ENCODE results near the gene CLN6. TPM values are rescaled to one million over a fixed set of nuclear protein-coding genes. Genes with fewer than 3 reads are reported as not detected.

Gene CLN6
- total RNA-seq, 1 experiment from 2014 or later, result 76.7 TPM

GRCh38 chr15:68188647-68189046 lies 40.9 kb downstream of the CLN6 start:
- no peaks in the 10 kb centered on the region for H3K4me1 ChIP-seq
- H3K4me3 ChIP-seq (ENCODE audit: low read depth, low read length), result no peak overlapping the region
- H3K4me1 Mint-ChIP-seq (ENCODE audit: low read depth, unreplicated experiment), result no peaks in the 10 kb centered on the region
- H3K27me3 ChIP-seq (replicated peaks; ENCODE audit: control insufficient read depth, insufficient read depth, low read length), result no peaks in the 10 kb centered on the region
- DNase-seq, result no peak
- H3K36me3 ChIP-seq (ENCODE audit: control insufficient read depth, insufficient read depth, low read length), result peaks cover 4% of the 10 kb centered on the region
- CTCF ChIA-PET, result no interaction called here
- no TSS peak for BruUV-seq (replicated peaks)
- no peaks in the 10 kb centered on the region for H3K9me3 ChIP-seq
- H3K36me3 Mint-ChIP-seq (ENCODE audit: insufficient read depth, unreplicated experiment), result peaks cover 83% of the 10 kb centered on the region
- H3K27ac Mint-ChIP-seq (ENCODE audit: unreplicated experiment), result no peak overlapping the region
- POLR2A ChIA-PET, result no interaction called here
- H3K9me3 Mint-ChIP-seq (ENCODE audit: unreplicated experiment), result no peaks in the 10 kb centered on the region
- H3K27me3 Mint-ChIP-seq (ENCODE audit: insufficient read depth, unreplicated experiment), result no peaks in the 10 kb centered on the region
- H3K4me3 Mint-ChIP-seq (ENCODE audit: unreplicated experiment), result no peak overlapping the region
- no peak for TF ChIP-seq CTCF (IDR thresholded peaks at IDR 0.05; ENCODE audit: insufficient read depth in 1 of 2, low read depth in 1 of 2, low read length in 1 of 2, severe bottlenecking in 1 of 2, unreplicated experiment in 1 of 2)
- intact Hi-C loops (cut with micrococcal nuclease; ENCODE audit: unreplicated experiment), result no loop called here

- H3K4me1 Mint-ChIP-seq (ENCODE audit: low read depth, unreplicated experiment), result no peaks in the 10 kb centered on the region
- H3K4me3 ChIP-seq (ENCODE audit: low read depth, low read length), result no peak overlapping the region
- no peak overlapping the region for H3K4me3 Mint-ChIP-seq (ENCODE audit: unreplicated experiment)
- intact Hi-C loops (cut with micrococcal nuclease; ENCODE audit: unreplicated experiment), result no loop called here
- ChIA-PET POLR2A (no interaction called here), CTCF (no interaction called here)
- no peak for DNase-seq
- no peak overlapping the region for H3K27ac Mint-ChIP-seq (ENCODE audit: unreplicated experiment)
- TF ChIP-seq CTCF (IDR thresholded peaks at IDR 0.05; ENCODE audit: insufficient read depth in 1 of 2, low read depth in 1 of 2, low read length in 1 of 2, severe bottlenecking in 1 of 2, unreplicated experiment in 1 of 2), result no peak
- peaks cover 3% of the 10 kb centered on the region for H3K36me3 ChIP-seq (ENCODE audit: control insufficient read depth, insufficient read depth, low read length)
- H3K9me3 ChIP-seq, result no peaks in the 10 kb centered on the region
- H3K4me1 ChIP-seq, result no peaks in the 10 kb centered on the region
- H3K27me3 ChIP-seq (replicated peaks; ENCODE audit: control insufficient read depth, insufficient read depth, low read length), result no peaks in the 10 kb centered on the region
- no peaks in the 10 kb centered on the region for H3K27me3 Mint-ChIP-seq (ENCODE audit: insufficient read depth, unreplicated experiment)
- peaks cover 83% of the 10 kb centered on the region for H3K36me3 Mint-ChIP-seq (ENCODE audit: insufficient read depth, unreplicated experiment)
- BruUV-seq (replicated peaks), result no TSS peak
- no peaks in the 10 kb centered on the region for H3K9me3 Mint-ChIP-seq (ENCODE audit: unreplicated experiment)
These were observed 42.0 kb downstream of the CLN6 start for GRCh38 chr15:68187559-68187958.

- Mint-ChIP-seq H3K27ac (ENCODE audit: unreplicated experiment) (no peak overlapping the region), H3K9me3 (ENCODE audit: unreplicated experiment) (no peaks in the 10 kb centered on the region), H3K4me1 (ENCODE audit: low read depth, unreplicated experiment) (no peaks in the 10 kb centered on the region), H3K4me3 (ENCODE audit: unreplicated experiment) (no peak overlapping the region), H3K27me3 (ENCODE audit: insufficient read depth, unreplicated experiment) (no peaks in the 10 kb centered on the region), H3K36me3 (ENCODE audit: insufficient read depth, unreplicated experiment) (peaks cover 77% of the 10 kb centered on the region)
- POLR2A ChIA-PET, result interaction anchor here (0.6 kb wide), 1 partner anchor 665 kb away, joined by 3 read pairs; no protein-coding TSS in a partner anchor
- CTCF ChIA-PET, result no interaction called here
- no peaks in the 10 kb centered on the region for H3K9me3 ChIP-seq
- TF ChIP-seq CTCF (IDR thresholded peaks at IDR 0.05; ENCODE audit: insufficient read depth in 1 of 2, low read depth in 1 of 2, low read length in 1 of 2, severe bottlenecking in 1 of 2, unreplicated experiment in 1 of 2), result no peak
- H3K4me1 ChIP-seq, result no peaks in the 10 kb centered on the region
- no peak overlapping the region for H3K4me3 ChIP-seq (ENCODE audit: low read depth, low read length)
- no peak for DNase-seq
- peaks cover 3% of the 10 kb centered on the region for H3K36me3 ChIP-seq (ENCODE audit: control insufficient read depth, insufficient read depth, low read length)
- intact Hi-C loops (cut with micrococcal nuclease; ENCODE audit: unreplicated experiment), result no loop called here
- BruUV-seq (replicated peaks), result no TSS peak
- no peaks in the 10 kb centered on the region for H3K27me3 ChIP-seq (replicated peaks; ENCODE audit: control insufficient read depth, insufficient read depth, low read length)
These were observed 42.7 kb downstream of the CLN6 start for GRCh38 chr15:68186671-68187397.
